Ascending aorta (tissue), 2 donors: ENCODE measurements around the gene SHB. TPM values are rescaled to one million over a fixed set of nuclear protein-coding genes. Genes with fewer than 3 reads are reported as not detected.

ENCODE experiments used
- DNase-seq, 2 donors: peaks; one replicate each; pipeline ENCODE4 v3.0.0-alpha.2; 2019; ENCODE audit warnings: low spot score in 2 of 2
- H3K27ac ChIP-seq, 2 donors: fragments of 200-600 bp; sonication (generic); one replicate each; pipeline ENCODE4 v1.5.1; 2016 to 2017; ENCODE audit warnings: mild to moderate bottlenecking in 1 of 2
- H3K27me3 ChIP-seq: fragments of 200-600 bp; sonication (generic); one replicate; pipeline ENCODE4 v1.5.1; 2017
- H3K36me3 ChIP-seq, 2 donors: fragments of 200-600 bp; sonication (generic); one replicate each; pipeline ENCODE4 v1.5.1; 2016
- H3K4me1 ChIP-seq, 2 donors: fragments of 200-600 bp; sonication (generic); one replicate each; pipeline ENCODE4 v1.5.1; 2016 to 2017; ENCODE audit warnings: mild to moderate bottlenecking in 1 of 2
- H3K4me3 ChIP-seq, 2 donors: fragments of 200-600 bp; sonication (generic); one replicate each; pipeline ENCODE4 v1.5.1; 2016 to 2017; ENCODE audit warnings: mild to moderate bottlenecking in 1 of 2
- H3K9me3 ChIP-seq, 2 donors: fragments of 200-600 bp; sonication (generic); one replicate each; pipeline ENCODE4 v1.5.1; 2016
- CTCF ChIP-seq, 3 experiments: fragments of 200-600 bp in 2 of 3; fragments of 450-650 bp in 1 of 3; sonication (generic) in 2 of 3; IDR thresholded peaks; one replicate each; pipeline ENCODE4 v1.5.1; 2016 to 2019; ENCODE audit warnings: antibody characterized with exemption in 3 of 3, mild to moderate bottlenecking in 1 of 3, moderate library complexity in 1 of 3
- intact Hi-C: fragments of 100-400 bp; cut with DNase I; formaldehyde crosslinking; loops from one replicate; pipeline ENCODE4 v1.15.1; 2023
- total RNA-seq: library from RNA; depleted of rRNA; stranded (reverse); fragments of >200 nt; gene quantifications from one replicate; pipeline ENCODE4 v1.1.0, GENCODE V29; 2016

Gene SHB
- total RNA-seq, 1 donor from 2014 or later, result 77.8 TPM

DNA sequence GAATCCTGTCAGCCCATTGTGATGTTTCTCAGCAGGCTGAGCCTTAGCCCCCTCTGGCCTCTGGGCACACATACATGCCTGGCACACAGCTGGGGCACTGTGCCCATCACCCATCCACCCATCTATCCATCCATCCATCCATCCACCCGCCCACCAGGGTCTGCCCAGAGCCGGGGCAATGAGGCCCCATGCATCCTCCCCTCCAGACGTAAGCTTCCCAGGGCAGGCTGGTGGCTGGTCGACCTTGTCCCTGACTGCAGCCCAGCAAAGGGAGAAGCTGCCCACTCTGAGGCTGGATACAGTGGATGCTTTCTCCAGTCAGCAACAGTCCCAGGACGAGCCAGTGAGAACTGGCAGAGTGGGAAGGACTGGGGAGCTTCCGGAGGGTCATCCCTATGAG, 144.0 kb downstream of the SHB start:
- intact Hi-C loops, result no loop called here
- no peak overlapping the region for H3K27ac ChIP-seq
- H3K36me3 ChIP-seq, result no peaks in the 10 kb centered on the region
- H3K4me1 ChIP-seq, result peaks cover 2% of the 10 kb centered on the region in 2 donors
- no peak overlapping the region for H3K4me3 ChIP-seq
- H3K27me3 ChIP-seq, result no peaks in the 10 kb centered on the region
- TF ChIP-seq CTCF (IDR thresholded peaks at IDR 0.05), result no peak
- no peaks in the 10 kb centered on the region for H3K9me3 ChIP-seq
- DNase-seq, result no peak

GRCh38 chr9:37924538-37924937, 144.5 kb downstream of the SHB start:
- H3K27ac ChIP-seq, result no peak overlapping the region
- intact Hi-C loops, result no loop called here
- no peaks in the 10 kb centered on the region for H3K9me3 ChIP-seq
- H3K4me1 ChIP-seq, result peaks cover 0 to 2% of the 10 kb centered on the region in 2 donors
- H3K4me3 ChIP-seq, result no peak overlapping the region
- no peak for DNase-seq
- TF ChIP-seq CTCF (IDR thresholded peaks at IDR 0.05), result no peak
- peaks cover 0 to 2% of the 10 kb centered on the region in 2 donors for H3K36me3 ChIP-seq
- H3K27me3 ChIP-seq, result no peaks in the 10 kb centered on the region

DNA sequence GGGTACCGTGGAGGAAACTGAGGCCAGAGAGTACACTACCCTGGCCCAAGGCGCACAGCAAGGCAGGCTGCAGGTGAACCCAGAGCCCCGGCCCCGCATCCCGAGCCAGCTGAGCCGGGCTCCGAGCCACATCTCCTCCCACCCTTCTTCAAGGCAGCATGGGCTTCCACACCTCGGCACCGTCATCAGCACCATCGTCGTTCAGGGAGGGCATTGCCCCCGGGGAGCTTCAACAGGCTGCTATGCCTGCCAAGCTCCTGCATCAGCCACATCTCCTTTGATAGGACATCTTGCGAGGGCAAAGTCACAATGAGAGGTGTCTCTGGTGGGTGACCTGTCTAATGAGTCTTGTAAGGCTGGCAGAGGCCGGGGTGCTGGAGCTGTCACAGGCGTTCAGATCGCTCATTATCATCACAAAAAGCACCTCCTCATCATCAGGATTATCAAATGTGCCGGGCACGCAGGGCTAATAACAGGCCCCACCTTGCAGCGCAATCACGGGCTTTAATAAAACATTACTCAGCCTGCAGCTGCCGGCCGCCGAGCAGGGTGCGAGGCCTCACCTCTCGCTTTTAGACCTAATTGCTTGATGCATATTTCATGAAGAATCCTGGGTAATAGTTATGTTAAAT, 145.1 kb downstream of the SHB start:
- peaks cover 0 to 2% of the 10 kb centered on the region in 2 donors for H3K4me1 ChIP-seq
- no peak overlapping the region for H3K27ac ChIP-seq
- TF ChIP-seq CTCF (IDR thresholded peaks at IDR 0.05), result no peak
- H3K9me3 ChIP-seq, result no peaks in the 10 kb centered on the region
- no peaks in the 10 kb centered on the region for H3K27me3 ChIP-seq
- peaks cover 3 to 8% of the 10 kb centered on the region in 2 donors for H3K36me3 ChIP-seq
- no peak for DNase-seq
- intact Hi-C loops, result no loop called here
- H3K4me3 ChIP-seq, result no peak overlapping the region

DNA sequence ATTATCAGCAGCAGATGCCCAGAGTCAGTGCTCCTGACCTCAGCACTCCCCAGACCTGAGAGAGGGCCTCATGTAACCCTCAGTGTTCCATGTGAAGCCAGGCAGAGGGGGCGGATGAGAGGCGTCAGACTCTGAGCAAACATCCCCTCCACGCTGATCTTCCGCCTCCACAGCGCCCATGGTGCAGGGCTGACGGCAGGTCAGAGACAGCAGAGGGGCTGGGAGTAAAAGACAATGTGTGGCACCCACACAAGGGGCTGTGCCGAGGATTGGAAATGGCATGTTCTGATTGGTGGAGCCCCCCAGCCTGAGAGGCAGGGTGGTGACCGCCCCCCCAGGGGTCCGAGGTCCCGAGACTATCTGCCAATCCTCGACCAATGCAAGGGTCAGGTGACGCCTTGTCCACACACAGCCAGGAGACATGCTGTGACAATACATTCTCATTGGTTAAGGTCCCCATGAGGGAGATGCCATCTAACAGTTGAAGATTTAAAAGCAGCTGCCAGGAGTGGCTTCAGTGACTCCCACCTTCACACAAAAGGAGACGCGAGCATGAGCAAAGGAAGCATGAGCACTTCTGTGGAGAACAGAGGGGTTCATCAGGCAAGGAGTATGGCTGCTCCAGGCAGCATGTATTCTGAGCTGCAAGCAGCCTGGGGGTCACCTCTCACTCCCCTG, 145.8 kb downstream of the SHB start:
- Histone ChIP-seq H3K4me3 (no peak overlapping the region), H3K36me3 (peaks cover 6 to 14% of the 10 kb centered on the region in 2 donors), H3K27me3 (no peaks in the 10 kb centered on the region), H3K4me1 (peaks cover 0 to 2% of the 10 kb centered on the region in 2 donors), H3K27ac (no peak overlapping the region), H3K9me3 (no peaks in the 10 kb centered on the region)
- TF ChIP-seq CTCF (IDR thresholded peaks at IDR 0.05), result no peak
- intact Hi-C loops, result no loop called here
- DNase-seq, result no peak

DNA sequence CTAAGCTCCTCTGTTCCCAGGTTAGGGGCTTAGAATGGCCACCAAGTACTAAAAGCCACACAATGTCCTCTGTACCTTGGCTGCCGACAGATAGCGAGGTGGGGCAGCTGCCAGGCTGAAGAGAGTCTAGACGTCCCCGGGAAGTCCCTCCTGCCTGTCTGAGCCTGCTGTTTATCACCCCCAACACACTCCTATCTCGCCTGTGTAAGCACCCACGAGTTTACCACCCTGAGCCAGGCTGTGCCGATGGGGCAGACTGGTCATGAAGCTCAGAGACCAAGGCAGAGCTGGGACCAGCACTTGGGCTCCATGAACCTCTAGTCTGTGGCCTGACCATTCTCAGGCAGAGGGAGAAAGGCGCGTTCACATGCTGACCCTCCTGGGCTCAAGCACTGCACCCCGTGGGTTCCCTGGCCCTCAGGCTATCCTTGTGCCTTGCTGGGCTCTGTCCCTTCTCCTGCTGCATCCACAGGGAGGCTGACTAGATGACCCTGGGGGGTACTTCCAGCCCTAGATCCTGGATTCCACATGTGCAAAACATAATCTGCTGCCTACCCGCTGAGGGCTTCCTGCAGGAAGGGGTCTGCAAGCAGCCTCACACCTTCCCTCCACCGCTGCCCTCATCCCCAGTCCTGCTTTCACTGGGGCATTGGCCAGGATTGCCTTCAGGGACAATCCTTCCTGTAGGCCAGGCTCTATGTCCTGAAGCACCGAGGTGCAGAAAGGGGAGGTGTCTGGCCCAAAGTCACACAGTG, 146.5 kb downstream of the SHB start:
- Histone ChIP-seq H3K4me1 (peaks cover 0 to 2% of the 10 kb centered on the region in 2 donors), H3K4me3 (no peak overlapping the region), H3K36me3 (peaks cover 9 to 14% of the 10 kb centered on the region in 2 donors), H3K9me3 (no peaks in the 10 kb centered on the region), H3K27ac (no peak overlapping the region), H3K27me3 (no peaks in the 10 kb centered on the region)
- TF ChIP-seq CTCF (IDR thresholded peaks at IDR 0.05), result no peak
- no peak for DNase-seq
- intact Hi-C loops, result no loop called here
